ENCODE measurements around the gene LAMB1. TPM values are rescaled to one million over a fixed set of nuclear protein-coding genes. Genes with fewer than 3 reads are reported as not detected.
"Not testable (repeated sequence)": the region's sequence is repeated elsewhere in the genome, so short reads cannot be mapped to it uniquely, and the experiment has no call there.

LAMB1 gene
- polyA plus RNA-seq, 1 experiment: 266 TPM

GRCh38 chr7:107924841-107925504, 78.0 kb downstream of the LAMB1 start:
- H3K9me3 ChIP-seq (ENCODE audit: control insufficient read depth, insufficient read depth, low read length): no peaks in the 10 kb centered on the region
- CTCF ChIA-PET: no interaction called here
- no peak for TF ChIP-seq CTCF (IDR thresholded peaks at IDR 0.05; ENCODE audit: low read depth, low read length)
- no peak overlapping the region for H3K4me3 ChIP-seq (ENCODE audit: low read depth, low read length)
- H3K27me3 ChIP-seq (ENCODE audit: control insufficient read depth, insufficient read depth, low read length): no peaks in the 10 kb centered on the region
- no peak for DNase-seq (ENCODE audit: low read depth, low spot score)
- no peak overlapping the region for H3K27ac ChIP-seq (ENCODE audit: low read depth, low read length)
- POLR2A ChIA-PET: no interaction called here

- Histone ChIP-seq H3K9me3 (ENCODE audit: control insufficient read depth, insufficient read depth, low read length) (no peaks in the 10 kb centered on the region), H3K27me3 (ENCODE audit: control insufficient read depth, insufficient read depth, low read length) (no peaks in the 10 kb centered on the region), H3K27ac (ENCODE audit: low read depth, low read length) (no peak overlapping the region), H3K4me3 (ENCODE audit: low read depth, low read length) (no peak overlapping the region)
- ChIA-PET POLR2A (no interaction called here), CTCF (interaction anchor here (2.9 kb wide), 1 partner anchor 223 kb away, joined by 11 read pairs; no protein-coding TSS in a partner anchor)
- no peak for DNase-seq (ENCODE audit: low read depth, low spot score)
- TF ChIP-seq CTCF (IDR thresholded peaks at IDR 0.05; ENCODE audit: low read depth, low read length): no peak
These were observed 80.1 kb downstream of the LAMB1 start for GRCh38 chr7:107922886-107923285.

GRCh38 chr7:107921826-107922225, 81.1 kb downstream of the LAMB1 start:
- H3K27me3 ChIP-seq (ENCODE audit: control insufficient read depth, insufficient read depth, low read length); H3K9me3 ChIP-seq (ENCODE audit: control insufficient read depth, insufficient read depth, low read length); DNase-seq (ENCODE audit: low read depth, low spot score); H3K27ac ChIP-seq (ENCODE audit: low read depth, low read length); POLR2A ChIA-PET; H3K4me3 ChIP-seq (ENCODE audit: low read depth, low read length): not testable (repeated sequence)
- CTCF ChIA-PET: interaction anchor here (2.9 kb wide), 1 partner anchor 224 kb away, joined by 11 read pairs; no protein-coding TSS in a partner anchor

GRCh38 chr7:107920048-107920772, 82.8 kb downstream of the LAMB1 start:
- Histone ChIP-seq H3K9me3 (ENCODE audit: control insufficient read depth, insufficient read depth, low read length) (no peaks in the 10 kb centered on the region), H3K27me3 (ENCODE audit: control insufficient read depth, insufficient read depth, low read length) (no peaks in the 10 kb centered on the region), H3K4me3 (ENCODE audit: low read depth, low read length) (no peak overlapping the region), H3K27ac (ENCODE audit: low read depth, low read length) (no peak overlapping the region)
- DNase-seq (ENCODE audit: low read depth, low spot score): no peak
- no peak for TF ChIP-seq CTCF (IDR thresholded peaks at IDR 0.05; ENCODE audit: low read depth, low read length)
- POLR2A ChIA-PET: no interaction called here
- CTCF ChIA-PET: interaction anchor here (2.1 to 2.9 kb wide), 2 partner anchors 226 kb away, joined by 11 to 18 read pairs; no protein-coding TSS in a partner anchor

- CTCF ChIA-PET: interaction anchor here (0.5 to 2.1 kb wide), 2 partner anchors 227 to 580 kb away, joined by 3 to 18 read pairs; no protein-coding TSS in a partner anchor
These were observed 84.0 kb downstream of the LAMB1 start for GRCh38 chr7:107918948-107919347.

More at GRCh38 chr7:107918948-107919347, 84.0 kb downstream of the LAMB1 start:
- Histone ChIP-seq H3K27ac (ENCODE audit: low read depth, low read length) (no peak overlapping the region), H3K9me3 (ENCODE audit: control insufficient read depth, insufficient read depth, low read length) (no peaks in the 10 kb centered on the region), H3K27me3 (ENCODE audit: control insufficient read depth, insufficient read depth, low read length) (no peaks in the 10 kb centered on the region), H3K4me3 (ENCODE audit: low read depth, low read length) (no peak overlapping the region)
- no peak for DNase-seq (ENCODE audit: low read depth, low spot score)
- TF ChIP-seq CTCF (IDR thresholded peaks at IDR 0.05; ENCODE audit: low read depth, low read length): no peak
- POLR2A ChIA-PET: no interaction called here

All from AG04450 (cell line).